Left ventricle myocardium inferior (tissue), 1 donor: ENCODE results near the gene MADCAM1. TPM values are rescaled to one million over a fixed set of nuclear protein-coding genes. Genes with fewer than 3 reads are reported as not detected.

Experiments
- DNase-seq: peaks from one replicate; pipeline ENCODE4 v3.0.0-alpha.2; 2020
- H3K27ac ChIP-seq: fragments of 200-600 bp; replicated peaks from 2 replicates; pipeline ENCODE4 v1.8.0; 2021
- H3K27me3 ChIP-seq: fragments of 200-600 bp; 2 replicates; pipeline ENCODE4 v1.8.0; 2021; ENCODE audit warnings: low read depth
- H3K36me3 ChIP-seq: fragments of 200-600 bp; 2 replicates; pipeline ENCODE4 v1.8.0; 2021
- H3K4me1 ChIP-seq: fragments of 200-600 bp; 2 replicates; pipeline ENCODE4 v1.8.0; 2021
- H3K4me3 ChIP-seq: fragments of 200-600 bp; 2 replicates; pipeline ENCODE4 v1.8.0; 2021; ENCODE audit warnings: mild to moderate bottlenecking, moderate library complexity
- H3K9me3 ChIP-seq: fragments of 200-600 bp; replicated peaks from 2 replicates; pipeline ENCODE4 v1.8.0; 2021
- CTCF ChIP-seq: fragments of 200-600 bp; IDR thresholded peaks from 2 replicates; pipeline ENCODE4 v1.8.0; 2021; ENCODE audit warnings: antibody characterized with exemption, mild to moderate bottlenecking, borderline replicate concordance
- intact Hi-C: fragments of 100-400 bp; cut with micrococcal nuclease; formaldehyde crosslinking; loops from one replicate; pipeline ENCODE4 v1.11.0; 2022
- total RNA-seq: library from RNA; stranded (reverse); fragmentation: NEBNext Ultra II Directional; extraction: Animal tissue kit (Norgen Biotek cat#: 25700); gene quantifications from one replicate; pipeline ENCODE4 v1.2.1, GENCODE V29; 2021
- donor health status: DM: no; HTN: yes; CAD: no; lungs with severe emphysema.

Gene MADCAM1
- total RNA-seq, 1 donor from 2014 or later, result 0.22 TPM

GRCh38 chr19:494171-495080 lies 1.9 kb upstream of the MADCAM1 start:
- Histone ChIP-seq H3K4me1 (peaks cover 35% of the 10 kb centered on the region), H3K36me3 (no peaks in the 10 kb centered on the region), H3K27me3 (peaks cover 35% of the 10 kb centered on the region), H3K4me3 (no peak overlapping the region), H3K27ac (no peak overlapping the region), H3K9me3 (no peaks in the 10 kb centered on the region)
- DNase-seq, result no peak
- TF ChIP-seq CTCF, result no peak
- intact Hi-C loops, result no loop called here

- intact Hi-C loops, result no loop called here
- no peaks in the 10 kb centered on the region for H3K36me3 ChIP-seq
- H3K27ac ChIP-seq, result no peak overlapping the region
- peaks cover 41% of the 10 kb centered on the region for H3K27me3 ChIP-seq
- no peak for TF ChIP-seq CTCF
- H3K4me3 ChIP-seq, result no peak overlapping the region
- no peak for DNase-seq
- H3K9me3 ChIP-seq, result no peaks in the 10 kb centered on the region
- H3K4me1 ChIP-seq, result peaks cover 29% of the 10 kb centered on the region
Observed at GRCh38 chr19:495081-495401, 1.2 kb upstream of the MADCAM1 start.

- DNase-seq, result no peak
- no peak overlapping the region for H3K4me3 ChIP-seq
- TF ChIP-seq CTCF, result peak; percentile 74
- H3K27ac ChIP-seq, result no peak overlapping the region
- peaks cover 46% of the 10 kb centered on the region for H3K27me3 ChIP-seq
- peaks cover 28% of the 10 kb centered on the region for H3K4me1 ChIP-seq
- no peaks in the 10 kb centered on the region for H3K9me3 ChIP-seq
- intact Hi-C loops, result no loop called here
- H3K36me3 ChIP-seq, result no peaks in the 10 kb centered on the region
Observed at GRCh38 chr19:495402-496111, 729 bp upstream of the MADCAM1 start.

GRCh38 chr19:496986-497385 lies 700 bp downstream of the MADCAM1 start:
- H3K27ac ChIP-seq, result no peak overlapping the region
- peaks cover 54% of the 10 kb centered on the region for H3K27me3 ChIP-seq
- no peak overlapping the region for H3K4me3 ChIP-seq
- no peak for DNase-seq
- H3K4me1 ChIP-seq, result peaks cover 28% of the 10 kb centered on the region
- no peak for TF ChIP-seq CTCF
- H3K9me3 ChIP-seq, result no peaks in the 10 kb centered on the region
- no peaks in the 10 kb centered on the region for H3K36me3 ChIP-seq
- intact Hi-C loops, result no loop called here

- Histone ChIP-seq H3K4me3 (peak overlapping the region; percentile 43), H3K4me1 (peaks cover 28% of the 10 kb centered on the region), H3K27ac (no peak overlapping the region), H3K36me3 (no peaks in the 10 kb centered on the region), H3K9me3 (no peaks in the 10 kb centered on the region), H3K27me3 (peaks cover 54% of the 10 kb centered on the region)
- no peak for TF ChIP-seq CTCF
- DNase-seq, result no peak
- intact Hi-C loops, result no loop called here
Observed at GRCh38 chr19:497491-497868, 1.2 kb downstream of the MADCAM1 start.
